Keratinocyte (primary cell): ENCODE measurements around the gene ZNF516.

Experiments
- EZH2 ChIP-seq: IDR thresholded peaks from one replicate; pipeline ENCODE4 v1.6.1; 2012; ENCODE audit warnings: inconsistent platforms, mild to moderate bottlenecking, low read length, moderate library complexity
- TF ChIP-seq, protein P1 (sequence below), 3 experiments: IDR thresholded peaks in 1 of 3; conservative IDR thresholded peaks in 1 of 3; optimal IDR thresholded peaks in 1 of 3; 2 replicates in 2 of 3; 3 replicates in 1 of 3; pipeline versions ENCODE3 to v1.5.1; 2011; ENCODE audit warnings: low read length in 3 of 3, mild to moderate bottlenecking in 3 of 3, moderate library complexity in 2 of 3, control low read depth in 1 of 3, inconsistent platforms in 1 of 3; ENCODE audit not compliant: insufficient read depth in 2 of 3; ENCODE audit errors: extremely low read depth in 1 of 3

DNA sequence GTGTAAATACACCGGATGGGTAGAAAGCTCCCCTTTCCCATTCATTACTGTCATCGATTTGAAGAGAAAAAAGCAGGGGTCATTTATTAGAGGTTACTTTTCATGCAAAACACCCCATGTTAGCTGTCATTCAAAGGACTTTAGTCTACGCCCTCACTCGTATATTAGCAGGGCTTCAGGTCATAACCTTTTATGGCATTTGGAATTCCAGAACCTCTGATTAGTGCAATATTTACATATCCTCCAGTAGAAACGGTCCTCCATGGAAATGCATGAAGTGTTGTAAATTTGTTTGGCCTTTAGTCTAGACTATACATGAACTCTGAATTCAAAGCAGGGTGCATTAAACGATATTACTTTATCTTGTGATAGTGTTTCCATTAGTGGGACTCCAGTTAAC is 180.5 kb downstream of the ZNF516 start:
- TF ChIP-seq, protein P1, sequence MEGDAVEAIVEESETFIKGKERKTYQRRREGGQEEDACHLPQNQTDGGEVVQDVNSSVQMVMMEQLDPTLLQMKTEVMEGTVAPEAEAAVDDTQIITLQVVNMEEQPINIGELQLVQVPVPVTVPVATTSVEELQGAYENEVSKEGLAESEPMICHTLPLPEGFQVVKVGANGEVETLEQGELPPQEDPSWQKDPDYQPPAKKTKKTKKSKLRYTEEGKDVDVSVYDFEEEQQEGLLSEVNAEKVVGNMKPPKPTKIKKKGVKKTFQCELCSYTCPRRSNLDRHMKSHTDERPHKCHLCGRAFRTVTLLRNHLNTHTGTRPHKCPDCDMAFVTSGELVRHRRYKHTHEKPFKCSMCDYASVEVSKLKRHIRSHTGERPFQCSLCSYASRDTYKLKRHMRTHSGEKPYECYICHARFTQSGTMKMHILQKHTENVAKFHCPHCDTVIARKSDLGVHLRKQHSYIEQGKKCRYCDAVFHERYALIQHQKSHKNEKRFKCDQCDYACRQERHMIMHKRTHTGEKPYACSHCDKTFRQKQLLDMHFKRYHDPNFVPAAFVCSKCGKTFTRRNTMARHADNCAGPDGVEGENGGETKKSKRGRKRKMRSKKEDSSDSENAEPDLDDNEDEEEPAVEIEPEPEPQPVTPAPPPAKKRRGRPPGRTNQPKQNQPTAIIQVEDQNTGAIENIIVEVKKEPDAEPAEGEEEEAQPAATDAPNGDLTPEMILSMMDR (optimal IDR thresholded peaks at IDR 0.05 in 1 of 3, IDR thresholded peaks at IDR 0.05 in 1 of 3, conservative IDR thresholded peaks at IDR 0.05 in 1 of 3; ENCODE audit: extremely low read depth in 1 of 3, insufficient read depth in 2 of 3, low read length in 3 of 3) = no peak
- TF ChIP-seq EZH2 = no peak
